Prostate gland (tissue), 2 donors: ENCODE results near the gene HOXA1. TPM values are rescaled to one million over a fixed set of nuclear protein-coding genes. Genes with fewer than 3 reads are reported as not detected.

Experiments
- DNase-seq: peaks from one replicate; pipeline ENCODE4 v3.0.0-alpha.2; 2019; ENCODE audit warnings: low spot score
- H3K27ac ChIP-seq, 2 donors: fragments of 200-600 bp; sonication (generic); 2 replicates each; pipeline ENCODE4 v1.5.1; 2017 to 2019
- H3K27me3 ChIP-seq: fragments of 200-600 bp; sonication (generic); replicated peaks from 2 replicates; pipeline ENCODE4 v1.5.1; 2019; ENCODE audit not compliant: insufficient read depth
- H3K36me3 ChIP-seq, 2 donors: fragments of 200-600 bp; sonication (generic); 1 replicate in 1 of 2; 2 replicates in 1 of 2; pipeline versions ENCODE4 v1.5.1 to v1.8.1; 2017 to 2019
- H3K4me1 ChIP-seq: fragments of 200-600 bp; sonication (generic); replicated peaks from 2 replicates; pipeline ENCODE4 v1.5.1; 2019
- H3K4me3 ChIP-seq, 2 donors: fragments of 200-600 bp; sonication (generic); 2 replicates each; pipeline ENCODE4 v1.5.1; 2017 to 2019
- H3K9me3 ChIP-seq: fragments of 200-600 bp; sonication (generic); 2 replicates; pipeline ENCODE4 v1.5.1; 2017
- CTCF ChIP-seq, 4 experiments: fragments of 200-600 bp in 2 of 4; fragments of 450-650 bp in 2 of 4; sonication (generic) in 2 of 4; IDR thresholded peaks; 1 replicate in 3 of 4; 2 replicates in 1 of 4; pipeline ENCODE4 v1.5.1; 2016 to 2019; ENCODE audit warnings: antibody characterized with exemption in 4 of 4, mild to moderate bottlenecking in 2 of 4, moderate library complexity in 2 of 4
- POLR2A ChIP-seq: fragments of 450-650 bp; IDR thresholded peaks from one replicate; pipeline ENCODE4 v1.6.1; 2016; ENCODE audit warnings: antibody characterized with exemption, mild to moderate bottlenecking
- POLR2AphosphoS5 ChIP-seq: sonication (generic); formaldehyde crosslinking; IDR thresholded peaks from one replicate; pipeline ENCODE4 v1.6.1; 2017; ENCODE audit warnings: antibody characterized with exemption
- WGBS: methylation state at CpG from one replicate; pipeline ENCODE4 v1.1.5; 2018; 5-methylcytosine and 5-hydroxymethylcytosine counted together
- intact Hi-C: fragments of 100-400 bp; cut with DNase I; formaldehyde crosslinking; loops from one replicate; pipeline ENCODE4 v1.14.2; 2022
- total RNA-seq, 2 donors: library from RNA; depleted of rRNA; stranded (reverse); fragments of >200 nt; gene quantifications; one replicate each; pipeline ENCODE4 v1.1.0, GENCODE V29; 2016

The HOXA1 gene
- total RNA-seq, 2 donors from 2014 or later = 2.1 TPM; not detected in 1

- intact Hi-C loops = no loop called here
- Histone ChIP-seq H3K4me3 (no peak overlapping the region), H3K27me3 (no peaks in the 10 kb centered on the region), H3K36me3 (no peaks in the 10 kb centered on the region), H3K4me1 (no peaks in the 10 kb centered on the region), H3K27ac (no peak overlapping the region), H3K9me3 (no peaks in the 10 kb centered on the region)
- no peak for DNase-seq
- WGBS = 86% methylated on average over 43 of the region's 43 CpGs
- TF ChIP-seq CTCF (IDR thresholded peaks at IDR 0.05) = no peak
Observed at GRCh38 chr7:27124096-27124901, 28.5 kb upstream of the HOXA1 start.

GRCh38 chr7:27123477-27124053 is 27.8 kb upstream of the HOXA1 start:
- Histone ChIP-seq H3K27me3 (no peaks in the 10 kb centered on the region), H3K4me3 (no peak overlapping the region), H3K4me1 (no peaks in the 10 kb centered on the region), H3K36me3 (no peaks in the 10 kb centered on the region), H3K27ac (no peak overlapping the region), H3K9me3 (no peaks in the 10 kb centered on the region)
- TF ChIP-seq POLR2AphosphoS5 (no peak), CTCF (IDR thresholded peaks at IDR 0.05) (no peak), POLR2A (no peak)
- WGBS = 89% methylated on average over 26 of the region's 26 CpGs
- DNase-seq = no peak
- intact Hi-C loops = no loop called here

GRCh38 chr7:27123007-27123476 is 27.2 kb upstream of the HOXA1 start:
- Histone ChIP-seq H3K36me3 (no peaks in the 10 kb centered on the region), H3K4me1 (no peaks in the 10 kb centered on the region), H3K4me3 (no peak overlapping the region), H3K9me3 (no peaks in the 10 kb centered on the region), H3K27me3 (no peaks in the 10 kb centered on the region), H3K27ac (no peak overlapping the region)
- TF ChIP-seq POLR2AphosphoS5 = no peak
- TF ChIP-seq POLR2A = no peak
- TF ChIP-seq CTCF (IDR thresholded peaks at IDR 0.05) = no peak
- DNase-seq = no peak
- intact Hi-C loops = no loop called here
- WGBS = 87% methylated on average over 14 of the region's 14 CpGs

- WGBS = 78% methylated on average over 42 of the region's 42 CpGs
- DNase-seq = no peak
- Histone ChIP-seq H3K36me3 (no peaks in the 10 kb centered on the region), H3K9me3 (no peaks in the 10 kb centered on the region), H3K4me1 (no peaks in the 10 kb centered on the region), H3K27ac (no peak overlapping the region), H3K4me3 (no peak overlapping the region), H3K27me3 (no peaks in the 10 kb centered on the region)
- intact Hi-C loops = no loop called here
- TF ChIP-seq CTCF (IDR thresholded peaks at IDR 0.05) (no peak), POLR2AphosphoS5 (no peak)
Observed at GRCh38 chr7:27122077-27122910, 26.5 kb upstream of the HOXA1 start.
